AG10803 (cell line): ENCODE measurements around the gene NWD2.

Experiments
- DNase-seq: peaks from one replicate; pipeline ENCODE4 v3.0.0; 2010; ENCODE audit warnings: low read depth
- H3K4me3 ChIP-seq: 2 replicates; pipeline ENCODE4 v1.5.1; 2011; ENCODE audit warnings: mild to moderate bottlenecking, low read length, control low read depth
- CTCF ChIP-seq: conservative IDR thresholded peaks from 2 replicates; pipeline ENCODE4 v1.5.1; 2011; ENCODE audit warnings: mild to moderate bottlenecking, low read length, control low read depth, inconsistent platforms

NWD2 gene

GRCh38 chr4:37438564-37439279 lies 194.2 kb downstream of the NWD2 start:
- no peak for TF ChIP-seq CTCF
- no peak for DNase-seq
- H3K4me3 ChIP-seq: no peak overlapping the region

- no peak overlapping the region for H3K4me3 ChIP-seq
- no peak for DNase-seq
- no peak for TF ChIP-seq CTCF
These were observed 195.4 kb downstream of the NWD2 start for GRCh38 chr4:37439809-37440474.

GRCh38 chr4:37440501-37440900 lies 196.0 kb downstream of the NWD2 start:
- TF ChIP-seq CTCF: no peak
- no peak overlapping the region for H3K4me3 ChIP-seq
- no peak for DNase-seq

- DNase-seq: no peak
- no peak for TF ChIP-seq CTCF
- no peak overlapping the region for H3K4me3 ChIP-seq
These were observed 196.9 kb downstream of the NWD2 start for GRCh38 chr4:37441231-37442061.

- TF ChIP-seq CTCF: no peak
- H3K4me3 ChIP-seq: no peak overlapping the region
- DNase-seq: no peak
These were observed 197.4 kb downstream of the NWD2 start for GRCh38 chr4:37442062-37442323.

- no peak for DNase-seq
- no peak for TF ChIP-seq CTCF
These were observed 198.6 kb downstream of the NWD2 start for GRCh38 chr4:37443137-37443536.

More at GRCh38 chr4:37443137-37443536, 198.6 kb downstream of the NWD2 start:
- no peak overlapping the region for H3K4me3 ChIP-seq
